ENCODE measurements around the gene NPIPB8. TPM values are rescaled to one million over a fixed set of nuclear protein-coding genes. Genes with fewer than 3 reads are reported as not detected.
A peak's percentile ranks its signal among the peaks of the same experiment; 100 is the strongest.
"Not testable (repeated sequence)": the region's sequence is repeated elsewhere in the genome, so short reads cannot be mapped to it uniquely, and the experiment has no call there.

The NPIPB8 gene
- total RNA-seq, 2 donors from 2014 or later, result 2.7 TPM; not detected in 1

DNA sequence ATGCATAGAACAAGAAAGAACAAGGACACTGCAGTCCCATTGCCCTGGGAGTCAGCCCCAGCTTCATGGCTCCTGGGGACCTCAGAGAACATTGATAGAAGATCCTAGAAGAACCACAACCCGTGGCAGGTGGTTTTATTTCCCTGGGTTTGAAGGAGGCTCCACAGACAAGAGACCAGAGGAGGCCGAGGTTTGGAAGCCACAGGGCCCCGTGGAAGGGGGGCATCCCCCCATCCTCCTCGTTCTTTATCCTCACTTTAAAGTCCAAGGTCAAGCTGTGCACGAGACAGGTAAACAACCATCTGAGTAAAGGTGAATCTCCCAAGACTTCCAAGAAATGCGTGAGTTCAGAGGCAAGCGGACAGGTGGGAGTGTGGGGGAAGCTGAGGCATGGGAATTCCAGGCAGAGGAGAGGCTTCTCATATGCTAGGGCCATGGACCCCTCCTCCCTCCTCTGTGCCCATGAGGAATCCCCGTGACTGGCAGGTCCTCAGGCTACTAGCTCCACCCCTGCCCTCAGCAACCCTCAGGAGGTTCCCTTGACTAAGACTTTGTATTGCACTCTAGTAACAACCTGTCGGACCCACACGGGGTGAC, 27.2 kb upstream of the NPIPB8 start:
- H3K36me3 Mint-ChIP-seq (ENCODE audit: insufficient read depth in 2 of 2), result no peaks in the 10 kb centered on the region
- ATAC-seq (replicated peaks in 1 of 2) (no peak), DNase-seq (no peak)
- no peak overlapping the region for H3K4me3 Mint-ChIP-seq
- no peaks in the 10 kb centered on the region for H3K9me3 Mint-ChIP-seq
- H3K27me3 Mint-ChIP-seq (ENCODE audit: low read depth), result no peaks in the 10 kb centered on the region
- H3K27ac Mint-ChIP-seq, result no peak overlapping the region
- peaks cover 19% of the 10 kb centered on the region for H3K4me1 Mint-ChIP-seq (ENCODE audit: low read depth)

- peaks cover 19% of the 10 kb centered on the region for H3K4me1 Mint-ChIP-seq (ENCODE audit: low read depth)
- H3K4me3 Mint-ChIP-seq; H3K27ac Mint-ChIP-seq; H3K27me3 Mint-ChIP-seq (ENCODE audit: low read depth); H3K9me3 Mint-ChIP-seq; H3K36me3 Mint-ChIP-seq (ENCODE audit: insufficient read depth in 2 of 2); DNase-seq: not testable (repeated sequence)
- ATAC-seq (replicated peaks in 1 of 2), result peak; percentile 94 to 95
These were observed 25.2 kb upstream of the NPIPB8 start for GRCh38 chr16:28612359-28613280.

GRCh38 chr16:28613912-28614311, 24.0 kb upstream of the NPIPB8 start:
- H3K4me1 Mint-ChIP-seq (ENCODE audit: low read depth), result peaks cover 19% of the 10 kb centered on the region
- H3K27me3 Mint-ChIP-seq (ENCODE audit: low read depth), result not testable (repeated sequence)

DNA sequence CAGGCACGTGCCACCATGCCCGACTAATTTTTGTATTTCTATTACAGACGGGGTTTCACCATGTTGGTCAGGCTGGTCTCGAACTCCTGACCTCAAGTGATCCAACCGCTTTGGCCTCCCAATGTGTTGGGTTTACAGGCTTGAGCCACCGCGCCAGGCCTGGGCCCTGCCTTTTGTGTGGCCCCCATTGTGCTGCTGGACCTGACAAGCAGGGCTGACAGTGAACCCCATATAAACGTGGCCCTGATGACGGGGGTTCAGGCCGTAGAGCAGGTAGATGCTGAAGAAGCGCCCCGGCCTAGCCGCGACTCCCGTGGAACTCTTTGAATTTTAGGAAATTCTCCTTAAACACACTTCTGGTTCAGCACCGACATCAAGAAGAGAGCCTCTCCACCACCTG, 23.3 kb upstream of the NPIPB8 start:
- H3K9me3 Mint-ChIP-seq; H3K36me3 Mint-ChIP-seq (ENCODE audit: insufficient read depth in 2 of 2); H3K27ac Mint-ChIP-seq; H3K4me3 Mint-ChIP-seq; ATAC-seq (replicated peaks in 1 of 2); DNase-seq; H3K27me3 Mint-ChIP-seq (ENCODE audit: low read depth): not testable (repeated sequence)
- peaks cover 15% of the 10 kb centered on the region for H3K4me1 Mint-ChIP-seq (ENCODE audit: low read depth)

More at GRCh38 chr16:28613912-28614311, 24.0 kb upstream of the NPIPB8 start:
- not testable (repeated sequence) for DNase-seq; H3K4me3 Mint-ChIP-seq; H3K9me3 Mint-ChIP-seq; ATAC-seq (replicated peaks in 1 of 2); H3K27ac Mint-ChIP-seq; H3K36me3 Mint-ChIP-seq (ENCODE audit: insufficient read depth in 2 of 2)

- H3K4me1 Mint-ChIP-seq (ENCODE audit: low read depth); H3K9me3 Mint-ChIP-seq; H3K4me3 Mint-ChIP-seq; ATAC-seq (replicated peaks in 1 of 2); H3K36me3 Mint-ChIP-seq (ENCODE audit: insufficient read depth in 2 of 2); H3K27me3 Mint-ChIP-seq (ENCODE audit: low read depth): not testable (repeated sequence)
- peak in 1 of 2 donors; percentile 31 for DNase-seq
- H3K27ac Mint-ChIP-seq, result peak overlapping the region; percentile 39
These were observed 22.2 kb upstream of the NPIPB8 start for GRCh38 chr16:28615486-28616223.

- DNase-seq; H3K9me3 Mint-ChIP-seq; H3K27ac Mint-ChIP-seq; H3K36me3 Mint-ChIP-seq (ENCODE audit: insufficient read depth in 2 of 2); H3K4me1 Mint-ChIP-seq (ENCODE audit: low read depth); ATAC-seq (replicated peaks in 1 of 2); H3K4me3 Mint-ChIP-seq; H3K27me3 Mint-ChIP-seq (ENCODE audit: low read depth): not testable (repeated sequence)
These were observed 21.7 kb upstream of the NPIPB8 start for GRCh38 chr16:28616224-28616577.

DNA sequence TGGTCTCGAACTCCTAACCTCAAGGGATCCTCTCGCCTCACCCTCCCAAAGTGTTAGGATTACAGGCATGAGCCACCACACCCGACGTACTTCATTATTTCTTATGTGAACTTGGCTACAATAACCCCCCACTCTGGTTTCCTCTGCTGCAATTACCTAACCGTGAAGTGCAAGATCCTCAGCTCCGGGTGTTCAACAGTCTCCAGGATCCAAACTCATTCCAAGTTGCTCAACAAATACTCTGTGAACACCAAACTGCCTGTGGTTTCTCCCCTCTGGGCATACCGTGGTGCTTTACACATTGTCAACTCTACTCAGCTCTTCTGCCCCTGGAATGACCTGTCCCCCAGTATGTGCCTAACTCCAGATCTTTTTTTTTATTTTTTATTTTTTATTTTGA, 21.2 kb upstream of the NPIPB8 start:
- Mint-ChIP-seq H3K9me3 (no peaks in the 10 kb centered on the region), H3K4me1 (ENCODE audit: low read depth) (peaks cover 4% of the 10 kb centered on the region), H3K27me3 (ENCODE audit: low read depth) (no peaks in the 10 kb centered on the region), H3K4me3 (no peak overlapping the region), H3K36me3 (ENCODE audit: insufficient read depth in 2 of 2) (peaks cover 0 to 3% of the 10 kb centered on the region in 2 donors), H3K27ac (no peak overlapping the region)
- DNase-seq, result no peak
- ATAC-seq (replicated peaks in 1 of 2), result no peak

DNA sequence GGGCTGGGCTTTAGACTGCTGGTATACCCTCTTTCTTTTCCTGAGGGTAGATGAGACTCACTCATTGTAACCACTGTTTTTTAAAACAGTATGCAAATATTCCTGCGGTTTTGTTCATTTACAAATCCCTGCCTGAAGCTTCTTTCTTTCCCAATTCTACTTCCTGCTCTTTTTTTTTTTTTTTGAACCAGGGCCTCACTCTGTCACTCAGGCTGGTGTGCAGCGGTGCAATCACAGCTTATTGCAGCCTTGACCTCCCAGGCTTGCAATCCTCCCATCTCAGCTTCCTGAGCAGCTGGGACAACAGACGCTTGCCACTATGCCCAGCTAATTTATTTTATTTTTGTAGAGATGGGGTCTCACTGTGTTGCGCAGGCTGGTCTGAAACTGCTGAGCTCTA, 20.0 kb upstream of the NPIPB8 start:
- Mint-ChIP-seq H3K27ac (peak overlapping the region; percentile 10), H3K36me3 (ENCODE audit: insufficient read depth in 2 of 2) (peaks cover 0 to 3% of the 10 kb centered on the region in 2 donors)

DNA sequence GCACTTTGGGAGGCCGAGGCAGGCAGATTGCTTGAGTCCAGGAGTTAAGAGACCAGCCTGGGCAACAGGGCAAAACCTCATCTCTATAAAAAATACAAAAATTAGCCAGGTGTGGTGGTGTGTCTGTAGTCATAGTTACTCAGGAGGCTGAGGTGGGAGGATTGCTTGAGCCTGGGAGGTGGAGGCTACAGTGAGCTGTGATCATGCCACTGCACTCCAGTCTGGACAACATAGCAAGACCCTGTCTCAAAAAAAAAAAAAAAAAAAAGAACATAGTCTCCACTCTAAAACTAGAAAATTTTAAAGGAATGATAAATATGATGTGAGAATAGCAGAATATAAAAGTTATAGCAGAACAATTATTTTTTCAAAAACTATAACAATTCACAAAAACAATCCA, 17.5 kb upstream of the NPIPB8 start:
- not testable (repeated sequence) for ATAC-seq (replicated peaks in 1 of 2); H3K9me3 Mint-ChIP-seq; H3K36me3 Mint-ChIP-seq (ENCODE audit: insufficient read depth in 2 of 2); H3K27me3 Mint-ChIP-seq (ENCODE audit: low read depth); DNase-seq; H3K4me3 Mint-ChIP-seq; H3K27ac Mint-ChIP-seq
- peaks cover 27% of the 10 kb centered on the region for H3K4me1 Mint-ChIP-seq (ENCODE audit: low read depth)

More for the DNA sequence above, 20.0 kb upstream of the NPIPB8 start:
- H3K9me3 Mint-ChIP-seq, result no peaks in the 10 kb centered on the region
- H3K4me1 Mint-ChIP-seq (ENCODE audit: low read depth), result peaks cover 17% of the 10 kb centered on the region
- no peak overlapping the region for H3K4me3 Mint-ChIP-seq
- DNase-seq (no peak), ATAC-seq (replicated peaks in 1 of 2) (no peak)
- no peaks in the 10 kb centered on the region for H3K27me3 Mint-ChIP-seq (ENCODE audit: low read depth)

DNA sequence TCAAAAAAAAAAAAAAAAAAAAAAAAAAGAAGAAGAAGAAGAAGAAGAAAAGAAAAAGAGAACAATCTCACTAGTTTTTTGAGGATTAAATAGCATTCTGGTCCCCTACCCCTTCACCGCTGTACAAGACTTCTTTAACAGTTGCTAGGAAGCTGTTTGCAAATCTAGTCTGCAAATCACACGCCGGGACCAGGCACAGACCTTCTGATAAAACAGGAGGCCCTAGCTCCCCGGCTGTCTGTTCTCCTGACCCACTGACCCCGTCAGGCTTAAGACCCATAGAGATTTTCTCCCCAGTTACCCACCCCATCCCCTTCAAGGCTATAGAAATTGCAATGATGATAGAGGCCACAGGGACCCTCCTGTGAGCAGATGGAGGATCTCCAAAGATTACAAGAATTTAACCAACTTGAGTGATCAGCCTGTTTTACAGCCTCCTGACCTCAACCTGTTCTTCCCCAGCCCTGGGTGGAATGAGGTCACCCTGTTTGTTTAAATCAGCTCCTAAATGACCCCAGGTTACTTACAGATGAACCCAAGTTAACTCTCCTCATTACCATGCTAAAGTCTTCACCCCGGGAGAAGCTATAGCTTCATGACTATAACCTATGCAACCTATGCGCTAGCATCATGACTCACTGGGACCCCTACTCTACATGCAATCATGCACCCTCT, 16.2 kb upstream of the NPIPB8 start:
- Mint-ChIP-seq H3K27me3 (ENCODE audit: low read depth) (no peaks in the 10 kb centered on the region), H3K27ac (no peak overlapping the region), H3K9me3 (no peaks in the 10 kb centered on the region), H3K4me1 (ENCODE audit: low read depth) (peaks cover 27% of the 10 kb centered on the region), H3K4me3 (peak overlapping the region; percentile 85 to 87), H3K36me3 (ENCODE audit: insufficient read depth in 2 of 2) (peaks cover 0 to 3% of the 10 kb centered on the region in 2 donors)
- ATAC-seq (replicated peaks in 1 of 2) (peak in 1 of 2 donors; percentile 22), DNase-seq (no peak)

- H3K27ac Mint-ChIP-seq; DNase-seq; H3K36me3 Mint-ChIP-seq (ENCODE audit: insufficient read depth in 2 of 2); H3K27me3 Mint-ChIP-seq (ENCODE audit: low read depth); H3K9me3 Mint-ChIP-seq: not testable (repeated sequence)
- Mint-ChIP-seq H3K4me1 (ENCODE audit: low read depth) (peaks cover 27% of the 10 kb centered on the region), H3K4me3 (peak overlapping the region; percentile 85 to 87)
- peak; percentile 22 to 33 for ATAC-seq (replicated peaks in 1 of 2)
These were observed 15.2 kb upstream of the NPIPB8 start for GRCh38 chr16:28622532-28623171.

GRCh38 chr16:28623172-28623711, 14.6 kb upstream of the NPIPB8 start:
- ATAC-seq (replicated peaks in 1 of 2), result peak; percentile 92 to 93
- Mint-ChIP-seq H3K36me3 (ENCODE audit: insufficient read depth in 2 of 2) (peaks cover 0 to 3% of the 10 kb centered on the region in 2 donors), H3K27ac (no peak overlapping the region), H3K4me1 (ENCODE audit: low read depth) (peaks cover 27% of the 10 kb centered on the region), H3K9me3 (no peaks in the 10 kb centered on the region), H3K4me3 (peak overlapping the region; percentile 85 to 87), H3K27me3 (ENCODE audit: low read depth) (peaks cover 5% of the 10 kb centered on the region)
- peak; percentile 72 to 74 for DNase-seq
